NCI-H2107 (cell line): ENCODE results near the gene LPP.
A peak's percentile ranks its signal among the peaks of the same experiment; 100 is the strongest.
"Not testable (repeated sequence)": the region's sequence is repeated elsewhere in the genome, so short reads cannot be mapped to it uniquely, and the experiment has no call there.

Experiments
- DNase-seq: peaks from one replicate; lab custom pipeline; 2025; lab: John Stamatoyannopoulos, UW

LPP gene

GRCh38 chr3:188154014-188154808, at the start of gene LPP:
LPP (plus strand) TSS chr3:188154157; CDS start chr3:188406121, 251,964 bp downstream.
- peak; percentile 72 for DNase-seq

GRCh38 chr3:188106006-188106405, 48.0 kb upstream of the LPP start:
- DNase-seq = no peak

GRCh38 chr3:188106454-188106853, 47.5 kb upstream of the LPP start:
- DNase-seq = no peak

GRCh38 chr3:188106887-188107830, 46.8 kb upstream of the LPP start:
- DNase-seq = no peak

- DNase-seq = no peak
Measured at GRCh38 chr3:188108703-188109412, 45.1 kb upstream of the LPP start.

- no peak for DNase-seq
Measured at GRCh38 chr3:188111002-188111584, 42.9 kb upstream of the LPP start.

GRCh38 chr3:188113756-188114155, 40.2 kb upstream of the LPP start:
- DNase-seq = no peak

- no peak for DNase-seq
Measured at GRCh38 chr3:188119846-188120245, 34.1 kb upstream of the LPP start.

GRCh38 chr3:188122571-188123169, 31.3 kb upstream of the LPP start:
- no peak for DNase-seq

- DNase-seq = no peak
Measured at GRCh38 chr3:188123170-188123905, 30.6 kb upstream of the LPP start.

GRCh38 chr3:188124184-188124583, 29.8 kb upstream of the LPP start:
- DNase-seq = no peak

GRCh38 chr3:188125076-188125475, 28.9 kb upstream of the LPP start:
- DNase-seq = no peak

GRCh38 chr3:188126276-188126675, 27.7 kb upstream of the LPP start:
- no peak for DNase-seq

GRCh38 chr3:188126934-188127333, 27.0 kb upstream of the LPP start:
- DNase-seq = no peak

GRCh38 chr3:188128905-188129304, 25.1 kb upstream of the LPP start:
- DNase-seq = no peak

GRCh38 chr3:188131023-188131422, 22.9 kb upstream of the LPP start:
- not testable (repeated sequence) for DNase-seq

- no peak for DNase-seq
Measured at GRCh38 chr3:188133219-188133618, 20.7 kb upstream of the LPP start.

- no peak for DNase-seq
Measured at GRCh38 chr3:188133646-188134045, 20.3 kb upstream of the LPP start.

- no peak for DNase-seq
Measured at GRCh38 chr3:188134079-188134478, 19.9 kb upstream of the LPP start.

GRCh38 chr3:188134856-188135255, 19.1 kb upstream of the LPP start:
- DNase-seq = no peak

GRCh38 chr3:188135271-188135670, 18.7 kb upstream of the LPP start:
- DNase-seq = no peak
